RWPE2 (cell line): Measurements from ENCODE around the gene ANGEL2.
"Not testable (repeated sequence)": the region's sequence is repeated elsewhere in the genome, so short reads cannot be mapped to it uniquely, and the experiment has no call there.

Experiments
- ATAC-seq: fragments of 200-7000 bp; cut with Tn5 transposase; 3 replicates; pipeline ENCODE4 v1.9.1; 2021; ENCODE audit warnings: low read depth
- DNase-seq: peaks from one replicate; pipeline ENCODE4 v3.0.0-alpha.2; 2020; ENCODE audit warnings: low spot score
- H3K27ac ChIP-seq: fragments of 450-650 bp; 2 replicates; pipeline ENCODE4 v1.5.1; 2017; ENCODE audit warnings: mild to moderate bottlenecking; ENCODE audit not compliant: poor library complexity, severe bottlenecking
- H3K27me3 ChIP-seq: fragments of 250-450 bp; sonication (Bioruptor Pico); 2 replicates; pipeline ENCODE4 v1.5.1; 2021; ENCODE audit warnings: mild to moderate bottlenecking, moderate library complexity; ENCODE audit not compliant: insufficient read depth, poor library complexity, severe bottlenecking
- H3K36me3 ChIP-seq: fragments of 250-450 bp; sonication (Bioruptor Pico); 2 replicates; pipeline ENCODE4 v1.5.1; 2020; ENCODE audit warnings: low read depth, mild to moderate bottlenecking, moderate library complexity
- H3K4me1 ChIP-seq: fragments of 250-450 bp; sonication (Bioruptor Pico); 2 replicates; pipeline ENCODE4 v1.5.1; 2021; ENCODE audit warnings: mild to moderate bottlenecking, moderate library complexity; ENCODE audit not compliant: insufficient read depth, poor library complexity, severe bottlenecking
- H3K4me3 ChIP-seq: fragments of 250-450 bp; sonication (Bioruptor Pico); 2 replicates; pipeline ENCODE4 v1.5.1; 2021; ENCODE audit warnings: mild to moderate bottlenecking, moderate library complexity; ENCODE audit not compliant: severe bottlenecking
- H3K9me3 ChIP-seq: fragments of 250-450 bp; sonication (Bioruptor Pico); 2 replicates; pipeline ENCODE4 v1.5.1; 2021; ENCODE audit warnings: mild to moderate bottlenecking, moderate library complexity; ENCODE audit not compliant: severe bottlenecking
- TF ChIP-seq, protein P1 (sequence below): fragments of 450-650 bp; IDR thresholded peaks from one replicate; pipeline ENCODE4 v1.5.1; 2017; ENCODE audit warnings: mild to moderate bottlenecking, moderate library complexity; ENCODE audit not compliant: poor library complexity, severe bottlenecking

The ANGEL2 gene

DNA sequence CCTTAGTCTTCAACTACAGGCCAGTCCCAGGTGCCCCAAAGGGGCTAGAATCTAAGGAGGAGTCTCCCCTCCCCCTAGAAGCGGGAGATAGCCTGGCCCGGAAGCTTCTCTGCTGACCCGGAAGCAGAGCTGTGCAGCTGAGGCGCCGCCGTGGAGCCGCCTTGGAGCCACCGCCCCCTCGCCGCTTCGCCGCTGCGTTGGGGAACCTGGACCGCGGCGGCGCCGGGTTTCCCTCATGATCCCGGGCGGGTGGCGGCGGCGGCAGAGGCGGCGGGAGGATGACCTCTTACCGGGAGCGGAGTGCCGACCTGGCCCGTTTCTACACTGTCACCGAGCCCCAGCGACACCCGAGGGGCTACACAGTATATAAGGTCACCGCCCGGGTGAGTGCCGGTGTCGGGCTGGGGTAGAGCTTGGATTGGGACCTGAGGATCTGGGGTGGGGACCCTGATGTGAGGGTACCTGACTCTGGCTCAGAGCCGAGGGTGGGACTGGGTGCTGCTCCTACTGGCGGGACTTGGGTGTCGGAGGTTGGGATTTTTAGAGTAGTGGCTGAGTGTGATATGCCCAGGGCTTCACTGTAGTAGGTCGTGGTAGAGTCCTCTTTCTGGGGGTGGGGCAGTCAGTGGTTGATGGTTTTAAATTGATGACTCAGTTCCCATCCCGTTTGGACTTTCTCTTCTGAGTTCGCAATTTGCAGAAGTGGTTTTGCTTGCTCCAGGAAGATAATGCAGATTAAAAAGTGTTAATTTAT lies 35.6 kb upstream of the ANGEL2 start, which contains the start of gene RPS6KC1:
TSS of gene RPS6KC1 (plus strand) at position 115 of the 754 bp plus-strand sequence. CDS start at position 279, 164 bp downstream.
- Histone ChIP-seq H3K27ac (peak within 1 kb of the TSS; percentile 32), H3K27me3 (no peaks in the 10 kb centered on the region), H3K4me1 (no peaks in the 10 kb centered on the region), H3K36me3 (no peaks in the 10 kb centered on the region), H3K4me3 (peak within 1 kb of the TSS; percentile 59), H3K9me3 (no peaks in the 10 kb centered on the region)
- TF ChIP-seq, protein P1, sequence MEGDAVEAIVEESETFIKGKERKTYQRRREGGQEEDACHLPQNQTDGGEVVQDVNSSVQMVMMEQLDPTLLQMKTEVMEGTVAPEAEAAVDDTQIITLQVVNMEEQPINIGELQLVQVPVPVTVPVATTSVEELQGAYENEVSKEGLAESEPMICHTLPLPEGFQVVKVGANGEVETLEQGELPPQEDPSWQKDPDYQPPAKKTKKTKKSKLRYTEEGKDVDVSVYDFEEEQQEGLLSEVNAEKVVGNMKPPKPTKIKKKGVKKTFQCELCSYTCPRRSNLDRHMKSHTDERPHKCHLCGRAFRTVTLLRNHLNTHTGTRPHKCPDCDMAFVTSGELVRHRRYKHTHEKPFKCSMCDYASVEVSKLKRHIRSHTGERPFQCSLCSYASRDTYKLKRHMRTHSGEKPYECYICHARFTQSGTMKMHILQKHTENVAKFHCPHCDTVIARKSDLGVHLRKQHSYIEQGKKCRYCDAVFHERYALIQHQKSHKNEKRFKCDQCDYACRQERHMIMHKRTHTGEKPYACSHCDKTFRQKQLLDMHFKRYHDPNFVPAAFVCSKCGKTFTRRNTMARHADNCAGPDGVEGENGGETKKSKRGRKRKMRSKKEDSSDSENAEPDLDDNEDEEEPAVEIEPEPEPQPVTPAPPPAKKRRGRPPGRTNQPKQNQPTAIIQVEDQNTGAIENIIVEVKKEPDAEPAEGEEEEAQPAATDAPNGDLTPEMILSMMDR = no peak
- ATAC-seq = peak; percentile 96
- DNase-seq = peak; percentile 69

DNA sequence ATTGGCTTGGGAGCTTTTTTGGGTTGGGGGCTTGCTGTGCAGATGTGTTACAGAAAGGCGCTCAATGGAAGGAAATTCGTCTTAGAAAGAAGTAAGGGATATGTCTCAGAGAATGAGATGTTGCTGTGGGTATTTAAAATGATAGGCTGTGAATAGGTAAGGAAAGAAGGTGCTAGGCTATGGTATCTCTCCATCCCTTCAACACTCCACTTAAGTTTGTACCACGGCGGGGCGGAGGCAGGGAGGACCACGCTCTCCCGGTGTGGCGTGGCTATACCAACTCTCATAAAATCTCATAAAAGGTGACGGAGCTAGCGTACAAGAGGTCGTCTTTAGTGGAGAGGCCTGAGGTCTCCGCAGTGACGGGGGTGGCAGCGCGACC lies 35.1 kb upstream of the ANGEL2 start:
- Histone ChIP-seq H3K27me3 (no peaks in the 10 kb centered on the region), H3K27ac (peak overlapping the region; percentile 32), H3K4me1 (no peaks in the 10 kb centered on the region), H3K4me3 (peak overlapping the region; percentile 59), H3K36me3 (no peaks in the 10 kb centered on the region), H3K9me3 (no peaks in the 10 kb centered on the region)
- DNase-seq = no peak
- peak; percentile 42 for ATAC-seq
- TF ChIP-seq, protein P1 = no peak

DNA sequence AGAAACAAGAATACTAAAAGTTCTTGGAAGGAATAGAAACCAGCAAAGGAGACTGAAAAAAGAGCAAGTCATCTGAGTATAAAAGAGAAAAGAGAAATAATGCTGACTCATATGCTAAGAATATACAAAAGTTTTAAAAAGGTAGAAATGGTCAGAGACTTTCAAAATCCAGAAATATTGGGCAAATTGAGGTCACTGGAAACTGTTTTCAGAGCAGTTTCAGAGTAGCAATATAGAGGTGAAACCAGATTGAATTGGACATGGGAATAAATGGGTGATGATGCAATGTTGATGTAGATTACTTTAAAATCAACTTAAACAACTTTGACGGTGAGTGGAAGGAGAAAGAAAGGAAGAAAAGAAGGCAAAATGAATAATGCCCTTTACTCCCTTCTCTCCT lies 33.6 kb upstream of the ANGEL2 start:
- TF ChIP-seq, protein P1 = no peak
- H3K27me3 ChIP-seq = no peaks in the 10 kb centered on the region

DNA sequence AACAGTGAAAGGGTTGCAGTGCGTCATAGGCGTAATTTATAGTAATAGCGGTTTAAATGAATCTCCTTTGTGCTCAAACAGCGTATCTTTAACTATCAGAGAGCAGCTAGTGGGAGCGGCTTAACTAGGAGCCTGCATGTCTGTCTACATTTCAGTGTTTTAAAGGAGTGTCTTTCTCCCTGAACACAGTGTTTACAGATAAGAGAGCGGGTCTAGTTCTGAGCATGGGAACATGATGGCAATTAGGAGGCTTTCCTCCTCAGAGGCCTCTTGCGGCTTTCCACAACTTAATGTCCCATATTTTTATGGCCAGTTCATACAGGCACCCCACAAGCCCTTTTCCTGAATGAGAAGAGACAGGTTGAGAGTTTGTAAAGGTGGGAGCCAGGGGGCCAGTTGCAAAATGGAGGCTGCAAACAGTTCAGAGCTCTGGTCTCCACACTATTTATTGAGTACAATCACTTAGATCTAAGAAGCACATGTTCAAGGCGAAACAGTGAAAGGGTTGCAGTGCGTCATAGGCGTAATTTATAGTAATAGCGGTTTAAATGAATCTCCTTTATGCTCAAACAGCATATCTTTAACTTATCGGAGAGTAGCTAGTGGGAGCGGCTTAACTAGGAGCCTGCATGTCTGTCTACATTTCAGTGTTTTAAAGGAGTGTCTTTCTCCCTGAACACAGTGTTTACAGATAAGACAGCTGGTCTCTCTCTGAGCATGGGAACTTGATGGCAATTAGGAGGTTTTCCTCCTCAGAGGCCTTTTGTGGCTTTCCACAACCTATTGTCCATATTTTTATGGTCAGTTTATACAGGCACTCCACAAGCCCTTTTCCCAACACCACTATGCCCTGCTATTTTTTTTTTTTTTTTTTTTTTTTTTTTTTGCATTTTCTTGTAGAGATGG lies 29.9 kb upstream of the ANGEL2 start:
- H3K27me3 ChIP-seq, H3K4me3 ChIP-seq, H3K27ac ChIP-seq, H3K9me3 ChIP-seq, ATAC-seq, H3K4me1 ChIP-seq, DNase-seq, H3K36me3 ChIP-seq: not testable (repeated sequence)

More for the DNA sequence above, 33.6 kb upstream of the ANGEL2 start:
- ATAC-seq (no peak), DNase-seq (no peak)
- Histone ChIP-seq H3K9me3 (no peaks in the 10 kb centered on the region), H3K4me1 (no peaks in the 10 kb centered on the region), H3K4me3 (no peak overlapping the region), H3K36me3 (no peaks in the 10 kb centered on the region), H3K27ac (no peak overlapping the region)

DNA sequence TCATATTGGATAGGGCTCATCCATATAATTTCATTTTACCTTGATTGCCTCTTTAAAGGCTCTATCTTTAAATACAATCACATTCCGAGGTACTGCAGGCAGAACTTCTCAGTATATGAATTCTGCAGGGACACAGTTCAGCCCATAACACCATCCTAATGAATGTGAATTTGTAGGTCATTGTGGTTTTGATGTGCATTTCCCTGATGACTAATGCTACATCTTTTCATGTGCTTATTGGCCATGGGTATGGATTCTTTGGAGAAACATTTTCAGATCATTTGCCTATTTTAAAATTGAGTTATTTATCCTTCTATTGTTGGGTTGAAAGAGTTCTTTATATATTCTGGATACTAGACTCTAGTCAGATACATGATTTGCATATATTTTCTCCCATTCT lies 25.8 kb upstream of the ANGEL2 start:
- TF ChIP-seq, protein P1 = no peak
- H3K27ac ChIP-seq = no peak overlapping the region
- H3K9me3 ChIP-seq = no peaks in the 10 kb centered on the region
- no peaks in the 10 kb centered on the region for H3K36me3 ChIP-seq
- no peak overlapping the region for H3K4me3 ChIP-seq
- ATAC-seq (no peak), DNase-seq (no peak)
- H3K27me3 ChIP-seq = no peaks in the 10 kb centered on the region
- no peaks in the 10 kb centered on the region for H3K4me1 ChIP-seq
